GM18870 (cell line): ENCODE measurements around the gene ACTG1.

Source experiments
- ATAC-seq: cut with Tn5 transposase; IDR thresholded peaks from one replicate; pipeline ENCODE4 v1.9.1; 2021; ENCODE audit warnings: moderate library complexity; ENCODE audit not compliant: unreplicated experiment

Gene ACTG1

GRCh38 chr17:81499601-81499970 is 13.0 kb downstream of the ACTG1 start:
- ATAC-seq, result no peak

GRCh38 chr17:81498953-81499600 is 13.5 kb downstream of the ACTG1 start:
- ATAC-seq, result no peak

DNA sequence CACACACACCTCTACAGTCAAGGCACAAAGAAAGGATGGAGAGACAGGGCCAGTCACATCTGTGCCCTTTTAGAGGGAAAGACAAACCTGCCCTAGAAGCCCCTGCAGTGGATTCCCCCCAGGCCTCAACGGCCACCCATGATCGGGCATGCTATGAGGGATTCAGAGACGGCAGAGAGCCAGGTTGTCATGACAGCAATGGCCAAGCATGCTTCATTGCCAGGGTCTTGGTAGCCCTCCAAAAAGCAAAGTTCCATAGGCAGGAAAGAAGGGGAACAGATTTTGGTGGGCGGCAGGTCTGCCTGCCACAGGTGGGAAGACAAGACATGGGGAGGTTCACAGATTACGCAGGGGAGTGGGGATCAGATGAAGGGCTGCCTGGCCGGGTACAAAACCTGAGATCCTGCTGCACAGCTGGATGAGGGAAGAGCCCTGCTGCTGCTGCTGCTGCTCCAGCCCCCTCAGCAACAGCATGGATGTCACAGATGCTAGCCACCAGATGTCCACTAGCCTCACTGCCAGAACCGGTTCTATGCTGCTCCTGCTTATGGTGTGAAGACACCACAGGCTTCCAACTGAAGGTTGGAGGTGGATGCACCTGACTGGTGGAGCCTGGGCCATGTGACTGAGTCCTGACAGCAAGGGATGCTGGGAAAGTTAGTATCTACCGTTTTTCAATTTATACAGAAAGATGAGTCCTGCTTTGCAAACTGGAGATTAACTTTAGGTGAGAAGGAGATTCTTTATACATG is 17.8 kb downstream of the ACTG1 start:
- ATAC-seq, result no peak

DNA sequence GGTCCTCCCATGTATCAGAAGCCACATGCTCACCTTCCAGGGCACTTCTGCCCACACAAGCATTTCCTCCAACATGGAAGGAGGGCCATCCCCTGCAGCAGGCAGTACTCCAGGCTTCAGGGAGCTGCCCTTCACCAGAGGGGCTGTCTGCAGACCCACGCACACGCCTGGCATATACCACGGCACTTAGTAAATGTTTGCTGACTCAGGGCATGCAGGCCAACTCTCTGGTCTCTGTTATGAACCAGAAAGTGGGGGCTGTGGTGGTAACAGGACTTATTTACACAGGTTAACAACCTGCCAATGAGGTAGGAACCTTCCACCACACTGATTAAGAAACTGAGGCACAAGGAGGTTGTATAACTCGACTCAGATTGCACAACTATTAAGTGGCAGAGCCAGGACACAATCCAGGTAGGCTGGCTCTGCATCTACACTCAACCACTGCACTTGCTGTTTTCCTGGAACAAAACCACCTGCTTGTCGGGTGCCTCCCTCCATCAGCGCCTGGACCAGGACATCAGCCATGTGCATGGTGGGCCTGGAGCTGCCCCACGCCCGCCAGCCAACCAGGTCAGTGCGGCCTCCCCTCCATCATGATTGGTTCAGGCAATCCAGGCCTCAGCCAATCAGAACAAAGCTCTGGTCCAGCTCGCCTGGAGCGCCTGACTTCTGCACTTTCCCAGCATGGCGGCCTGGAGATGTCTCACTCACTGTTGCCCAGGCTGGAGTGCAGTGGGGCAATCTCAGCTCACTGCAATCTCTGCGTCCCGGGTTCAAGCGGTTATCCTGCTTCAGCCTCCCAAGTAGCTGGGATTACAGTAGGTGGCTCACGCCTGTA is 19.2 kb downstream of the ACTG1 start:
- no peak for ATAC-seq

- no peak for ATAC-seq
Measured at GRCh38 chr17:81492706-81493105, 19.9 kb downstream of the ACTG1 start.

- ATAC-seq, result no peak
Measured at GRCh38 chr17:81492202-81492601, 20.4 kb downstream of the ACTG1 start.

- ATAC-seq, result no peak
Measured at GRCh38 chr17:81491761-81492160, 20.8 kb downstream of the ACTG1 start.

- no peak for ATAC-seq
Measured at GRCh38 chr17:81491181-81491581, 21.4 kb downstream of the ACTG1 start.

DNA sequence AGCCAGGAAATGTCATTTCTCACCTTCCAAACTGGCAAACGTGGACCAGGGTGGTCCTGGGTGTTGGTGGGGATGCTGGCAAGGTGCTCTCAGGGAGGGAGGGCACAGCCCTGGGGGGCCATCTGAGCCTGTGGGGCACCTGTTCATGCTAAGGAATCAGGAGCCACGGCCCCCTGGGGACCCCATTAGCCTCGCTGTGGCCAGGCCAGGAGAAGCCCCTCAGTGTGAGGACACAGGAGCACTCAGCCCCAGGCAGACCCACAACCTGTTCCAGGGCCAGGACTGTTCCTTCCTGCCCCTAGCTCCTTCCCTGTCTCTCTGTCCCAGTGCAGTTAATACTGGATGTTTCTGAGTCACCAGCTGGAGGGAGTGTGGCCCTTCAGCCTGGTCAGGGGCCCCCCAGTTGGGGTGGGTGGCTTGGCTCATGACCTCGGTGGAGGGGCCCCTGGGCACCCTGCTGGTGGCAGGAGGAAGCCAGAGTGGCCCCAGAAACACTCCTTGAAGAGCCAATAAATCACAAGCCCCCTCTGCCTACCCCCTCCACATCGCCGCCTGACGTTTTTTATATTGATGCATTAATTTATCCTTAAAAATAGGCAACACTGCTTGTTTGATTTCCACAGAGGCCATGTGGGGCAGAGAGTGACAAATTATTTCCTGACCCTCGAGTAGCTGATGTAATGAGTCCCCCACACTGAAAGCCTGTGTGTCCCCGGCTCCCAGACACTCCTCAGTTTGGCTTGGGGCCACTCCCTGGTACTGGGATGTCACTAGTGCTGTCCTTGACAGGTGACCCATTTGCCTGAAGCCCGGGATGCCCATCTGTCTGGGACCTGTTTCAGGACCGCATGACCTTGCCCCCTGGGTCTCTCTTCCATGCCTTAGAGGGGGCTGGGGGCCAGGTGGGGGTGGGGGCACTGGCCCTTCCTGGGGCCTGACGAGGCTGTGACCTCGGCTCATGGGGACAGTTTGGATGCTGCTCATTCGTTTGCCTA is 22.3 kb downstream of the ACTG1 start:
- ATAC-seq, result no peak

GRCh38 chr17:81489012-81489997 is 23.3 kb downstream of the ACTG1 start:
- ATAC-seq, result no peak

DNA sequence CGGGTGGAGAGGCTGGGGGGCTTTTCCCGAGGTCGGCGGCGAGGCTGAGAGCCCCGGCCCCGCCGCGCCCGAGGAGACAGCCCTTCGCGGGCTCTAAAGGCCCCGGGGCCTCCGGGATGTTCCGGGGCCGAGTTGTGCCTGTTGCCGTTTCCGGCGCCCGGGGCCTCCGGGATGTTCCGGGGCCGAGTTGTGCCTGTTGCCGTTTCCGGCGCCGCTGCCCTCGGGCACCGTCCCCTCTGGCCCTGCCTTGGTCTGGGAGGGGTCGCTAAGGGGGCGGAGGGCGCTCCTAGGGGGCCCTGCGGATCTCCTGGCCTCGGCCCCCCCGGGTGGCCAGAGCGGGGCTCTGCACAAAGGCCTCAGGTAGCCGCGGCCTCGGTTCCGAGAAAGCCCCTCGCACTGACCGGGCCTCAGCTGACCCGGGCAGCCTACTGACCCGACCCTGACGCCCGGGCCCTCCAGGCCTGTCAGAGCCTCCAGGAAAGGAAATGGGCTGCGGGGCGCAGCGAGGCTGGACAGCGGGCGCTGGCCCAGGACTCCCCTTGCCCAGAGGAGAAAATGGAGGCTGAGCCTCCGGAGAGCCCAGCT is 24.2 kb downstream of the ACTG1 start:
- ATAC-seq, result no peak

GRCh38 chr17:81487487-81488275 is 24.9 kb downstream of the ACTG1 start:
- ATAC-seq, result no peak

DNA sequence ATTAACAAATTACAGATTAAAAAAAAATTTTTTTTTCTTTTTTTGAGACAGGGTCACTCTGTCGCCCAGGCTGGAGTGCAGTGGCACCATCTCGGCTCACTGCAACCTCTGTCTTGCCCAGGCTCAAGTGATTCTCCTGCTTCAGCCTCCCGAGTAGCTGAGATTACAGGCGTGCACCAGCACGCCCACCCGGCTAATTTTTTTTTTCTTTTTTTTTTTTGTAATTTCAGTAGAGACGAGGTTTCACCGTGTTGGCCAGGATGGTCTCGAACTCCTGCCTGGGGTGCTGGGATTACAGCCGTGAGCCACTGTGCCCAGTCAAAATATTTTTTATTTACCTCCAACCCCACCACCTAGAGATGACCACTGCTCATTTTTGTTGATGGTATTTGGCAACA is 25.5 kb downstream of the ACTG1 start:
- ATAC-seq, result no peak

GRCh38 chr17:81486199-81486810 is 26.3 kb downstream of the ACTG1 start:
- no peak for ATAC-seq

DNA sequence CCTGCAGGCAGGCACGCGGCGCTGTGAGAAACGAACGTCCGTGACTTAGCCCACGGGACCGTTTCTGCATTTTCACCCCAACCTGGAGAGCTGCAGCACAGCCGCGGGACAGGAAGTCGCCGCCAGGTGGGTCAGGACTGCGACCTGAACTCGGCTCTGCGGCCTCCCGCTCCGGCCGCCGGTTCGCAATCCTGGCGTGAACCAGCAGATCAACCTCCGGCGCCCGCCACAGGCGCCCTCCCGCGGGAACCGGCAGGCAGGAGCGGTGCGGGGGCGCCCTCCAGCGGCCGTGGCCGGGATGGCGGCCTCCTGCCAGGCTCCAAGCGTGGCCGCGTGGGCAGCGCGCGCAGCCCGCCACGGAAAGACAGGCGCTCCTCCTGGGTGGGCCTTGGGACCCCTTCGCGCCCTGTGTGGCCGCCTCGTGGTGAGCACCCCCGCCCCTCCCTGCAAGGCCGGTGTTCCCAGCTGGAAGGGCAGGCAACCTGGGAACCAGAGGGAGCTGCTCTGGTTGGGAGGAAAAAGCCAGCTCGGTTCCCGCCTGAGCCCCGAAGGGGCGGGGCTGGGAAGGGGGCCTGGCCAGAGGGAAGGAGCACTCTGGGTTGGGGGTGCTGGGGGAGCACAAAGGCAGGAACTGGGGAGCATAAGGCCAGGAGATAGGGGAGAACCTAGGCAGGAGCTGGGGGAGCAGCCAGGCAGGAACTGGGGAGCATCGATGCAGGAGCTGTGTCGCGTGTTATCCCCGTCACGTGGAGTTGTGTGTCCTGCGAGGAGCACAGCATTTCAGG is 28.2 kb downstream of the ACTG1 start:
- no peak for ATAC-seq

DNA sequence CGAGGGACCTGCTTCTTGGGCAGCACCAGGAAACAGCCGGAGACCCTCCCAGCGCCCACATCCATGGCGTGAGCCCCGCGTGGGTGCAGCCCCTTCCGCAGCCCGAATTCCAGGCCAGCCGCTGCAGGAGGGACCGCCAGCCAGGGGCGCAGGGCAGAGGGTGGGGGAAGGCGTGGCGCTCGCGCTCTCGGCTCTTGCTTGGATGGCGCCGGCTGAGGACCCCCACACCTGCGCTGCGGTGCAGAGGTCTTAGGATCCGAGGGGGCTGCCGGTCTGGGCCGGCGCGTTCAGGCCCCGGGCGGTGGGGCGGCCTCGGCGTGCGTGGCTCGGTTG is 28.8 kb downstream of the ACTG1 start:
- no peak for ATAC-seq
